Measurements from ENCODE around the gene VGF. TPM values are rescaled to one million over a fixed set of nuclear protein-coding genes. Genes with fewer than 3 reads are reported as not detected.
"Not testable (repeated sequence)": the region's sequence is repeated elsewhere in the genome, so short reads cannot be mapped to it uniquely, and the experiment has no call there.

Gene VGF
- total RNA-seq, 1 experiment from 2014 or later: 16.0 TPM

- intact Hi-C loops (cut with micrococcal nuclease; ENCODE audit: unreplicated experiment): no loop called here
- no peaks in the 10 kb centered on the region for H3K36me3 ChIP-seq (ENCODE audit: insufficient read depth, low read length, poor library complexity, severe bottlenecking)
- H3K27me3 ChIP-seq (replicated peaks; ENCODE audit: insufficient read depth, low read depth, low read length, poor library complexity): no peaks in the 10 kb centered on the region
- no peak overlapping the region for H3K27ac ChIP-seq (ENCODE audit: low read depth, low read length, poor library complexity, severe bottlenecking)
- H3K4me3 ChIP-seq (ENCODE audit: low read depth, low read length, poor library complexity, severe bottlenecking): no peak overlapping the region
- no peaks in the 10 kb centered on the region for H3K4me1 ChIP-seq (ENCODE audit: insufficient read depth, low read length, poor library complexity, severe bottlenecking)
- DNase-seq (ENCODE audit: low spot score): no peak
- no TSS peak for BruUV-seq (replicated peaks)
- no peaks in the 10 kb centered on the region for H3K9me3 ChIP-seq (ENCODE audit: low read depth, low read length, poor library complexity, severe bottlenecking)
- POLR2A ChIA-PET (ENCODE audit: low non-redundant PET): interaction anchor here (0.7 kb wide), 1 partner anchor 306 kb away, joined by 5 read pairs; no protein-coding TSS in a partner anchor
- TF ChIP-seq EZH2 (IDR thresholded peaks at IDR 0.05; ENCODE audit: borderline replicate concordance, low read depth, low read length, poor library complexity, severe bottlenecking): no peak
- TF ChIP-seq CTCF (conservative IDR thresholded peaks at IDR 0.05; ENCODE audit: low read depth, low read length): no peak
- CTCF ChIA-PET: no interaction called here
Observed at GRCh38 chr7:101200504-101200861, 35.1 kb upstream of the VGF start.

- DNase-seq (ENCODE audit: low spot score); H3K9me3 ChIP-seq (ENCODE audit: low read depth, low read length, poor library complexity, severe bottlenecking); POLR2A ChIA-PET (ENCODE audit: low non-redundant PET); H3K4me3 ChIP-seq (ENCODE audit: low read depth, low read length, poor library complexity, severe bottlenecking); H3K4me1 ChIP-seq (ENCODE audit: insufficient read depth, low read length, poor library complexity, severe bottlenecking); H3K27ac ChIP-seq (ENCODE audit: low read depth, low read length, poor library complexity, severe bottlenecking); H3K27me3 ChIP-seq (replicated peaks; ENCODE audit: insufficient read depth, low read depth, low read length, poor library complexity); H3K36me3 ChIP-seq (ENCODE audit: insufficient read depth, low read length, poor library complexity, severe bottlenecking); BruUV-seq (replicated peaks): not testable (repeated sequence)
- intact Hi-C loops (cut with micrococcal nuclease; ENCODE audit: unreplicated experiment): loop anchor here (10.0 kb wide), 1 partner anchor 305 kb away; the partner anchor contains the start of gene ACHE
- CTCF ChIA-PET: interaction anchor here (0.6 kb wide), 1 partner anchor 10 kb away, joined by 3 read pairs; no protein-coding TSS in a partner anchor
Observed at GRCh38 chr7:101199522-101199921, 34.2 kb upstream of the VGF start.

GRCh38 chr7:101198476-101198875 lies 33.1 kb upstream of the VGF start:
- Histone ChIP-seq H3K27ac (ENCODE audit: low read depth, low read length, poor library complexity, severe bottlenecking) (no peak overlapping the region), H3K36me3 (ENCODE audit: insufficient read depth, low read length, poor library complexity, severe bottlenecking) (no peaks in the 10 kb centered on the region), H3K4me1 (ENCODE audit: insufficient read depth, low read length, poor library complexity, severe bottlenecking) (no peaks in the 10 kb centered on the region), H3K9me3 (ENCODE audit: low read depth, low read length, poor library complexity, severe bottlenecking) (no peaks in the 10 kb centered on the region), H3K4me3 (ENCODE audit: low read depth, low read length, poor library complexity, severe bottlenecking) (no peak overlapping the region), H3K27me3 (replicated peaks; ENCODE audit: insufficient read depth, low read depth, low read length, poor library complexity) (no peaks in the 10 kb centered on the region)
- TF ChIP-seq CTCF (conservative IDR thresholded peaks at IDR 0.05; ENCODE audit: low read depth, low read length) (no peak), EZH2 (IDR thresholded peaks at IDR 0.05; ENCODE audit: borderline replicate concordance, low read depth, low read length, poor library complexity, severe bottlenecking) (no peak)
- no TSS peak for BruUV-seq (replicated peaks)
- POLR2A ChIA-PET (ENCODE audit: low non-redundant PET): no interaction called here
- DNase-seq (ENCODE audit: low spot score): no peak
- intact Hi-C loops (cut with micrococcal nuclease; ENCODE audit: unreplicated experiment): loop anchor here (10.0 kb wide), 1 partner anchor 304 kb away; the partner anchor contains the start of gene ACHE
- CTCF ChIA-PET: no interaction called here

- no peak overlapping the region for H3K4me3 ChIP-seq (ENCODE audit: low read depth, low read length, poor library complexity, severe bottlenecking)
- H3K9me3 ChIP-seq (ENCODE audit: low read depth, low read length, poor library complexity, severe bottlenecking): no peaks in the 10 kb centered on the region
- CTCF ChIA-PET: no interaction called here
- DNase-seq (ENCODE audit: low spot score): no peak
- TF ChIP-seq EZH2 (IDR thresholded peaks at IDR 0.05; ENCODE audit: borderline replicate concordance, low read depth, low read length, poor library complexity, severe bottlenecking): no peak
- TF ChIP-seq CTCF (conservative IDR thresholded peaks at IDR 0.05; ENCODE audit: low read depth, low read length): no peak
- intact Hi-C loops (cut with micrococcal nuclease; ENCODE audit: unreplicated experiment): loop anchor here (10.0 kb wide), 1 partner anchor 303 kb away; the partner anchor contains the start of gene ACHE
- POLR2A ChIA-PET (ENCODE audit: low non-redundant PET): no interaction called here
- no peaks in the 10 kb centered on the region for H3K27me3 ChIP-seq (replicated peaks; ENCODE audit: insufficient read depth, low read depth, low read length, poor library complexity)
- BruUV-seq (replicated peaks): no TSS peak
- no peak overlapping the region for H3K27ac ChIP-seq (ENCODE audit: low read depth, low read length, poor library complexity, severe bottlenecking)
- H3K36me3 ChIP-seq (ENCODE audit: insufficient read depth, low read length, poor library complexity, severe bottlenecking): no peaks in the 10 kb centered on the region
- no peaks in the 10 kb centered on the region for H3K4me1 ChIP-seq (ENCODE audit: insufficient read depth, low read length, poor library complexity, severe bottlenecking)
Observed at GRCh38 chr7:101197991-101198390, 32.6 kb upstream of the VGF start.

All from A673 (cell line).